ENCODE results near the gene PPP6R1. TPM values are rescaled to one million over a fixed set of nuclear protein-coding genes. Genes with fewer than 3 reads are reported as not detected.

The PPP6R1 gene
- total RNA-seq, 3 donors from 2014 or later: 60.0 to 72.9 (median 65.9) TPM

- no peak for TF ChIP-seq CTCF (IDR thresholded peaks at IDR 0.05)
- Histone ChIP-seq H3K4me1 (ENCODE audit: low read depth) (peaks cover 47% of the 10 kb centered on the region), H3K9me3 (no peaks in the 10 kb centered on the region), H3K36me3 (ENCODE audit: low read depth) (peaks cover 6% of the 10 kb centered on the region), H3K4me3 (no peak overlapping the region)
- intact Hi-C loops (cut with DNase I, micrococcal nuclease): no loop called here
- ATAC-seq (no peak), DNase-seq (peak in 2 of 3 donors; percentile 53 to 79)
Observed at GRCh38 chr19:55255618-55256423, 3.0 kb downstream of the PPP6R1 start.

DNA sequence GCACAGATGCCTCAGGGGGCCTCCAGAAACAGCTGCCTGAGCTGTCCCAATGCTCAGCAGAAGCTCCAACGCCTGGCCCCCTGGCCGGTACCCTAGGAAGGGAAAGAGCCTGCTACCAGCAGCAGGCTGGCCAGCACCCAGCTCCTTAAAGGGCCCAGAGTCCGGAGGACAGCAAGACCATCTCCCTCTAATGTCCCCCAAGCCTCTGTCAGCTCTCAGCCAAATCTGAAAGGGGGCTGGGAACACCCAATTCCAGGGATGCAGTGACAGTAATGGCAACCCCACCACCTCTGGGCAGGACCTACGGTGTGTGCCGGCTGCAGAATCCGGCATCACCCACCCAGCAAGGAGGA is 4.2 kb downstream of the PPP6R1 start:
- no peak for DNase-seq

GRCh38 chr19:55253842-55254624 is 4.8 kb downstream of the PPP6R1 start:
- H3K4me3 ChIP-seq: no peak overlapping the region
- ATAC-seq (peak; percentile 18), DNase-seq (peak; percentile 39 to 78 (median 45))
- no peaks in the 10 kb centered on the region for H3K9me3 ChIP-seq
- peaks cover 43% of the 10 kb centered on the region for H3K4me1 ChIP-seq (ENCODE audit: low read depth)
- intact Hi-C loops (cut with DNase I, micrococcal nuclease): no loop called here
- H3K36me3 ChIP-seq (ENCODE audit: low read depth): peaks cover 3% of the 10 kb centered on the region
- TF ChIP-seq CTCF (IDR thresholded peaks at IDR 0.05): no peak

More for the DNA sequence above, 4.2 kb downstream of the PPP6R1 start:
- H3K36me3 ChIP-seq (ENCODE audit: low read depth): peaks cover 6% of the 10 kb centered on the region
- TF ChIP-seq CTCF (IDR thresholded peaks at IDR 0.05): no peak
- no peaks in the 10 kb centered on the region for H3K9me3 ChIP-seq
- no peak for ATAC-seq
- peaks cover 45% of the 10 kb centered on the region for H3K4me1 ChIP-seq (ENCODE audit: low read depth)
- H3K4me3 ChIP-seq: no peak overlapping the region
- intact Hi-C loops (cut with DNase I, micrococcal nuclease): no loop called here

DNA sequence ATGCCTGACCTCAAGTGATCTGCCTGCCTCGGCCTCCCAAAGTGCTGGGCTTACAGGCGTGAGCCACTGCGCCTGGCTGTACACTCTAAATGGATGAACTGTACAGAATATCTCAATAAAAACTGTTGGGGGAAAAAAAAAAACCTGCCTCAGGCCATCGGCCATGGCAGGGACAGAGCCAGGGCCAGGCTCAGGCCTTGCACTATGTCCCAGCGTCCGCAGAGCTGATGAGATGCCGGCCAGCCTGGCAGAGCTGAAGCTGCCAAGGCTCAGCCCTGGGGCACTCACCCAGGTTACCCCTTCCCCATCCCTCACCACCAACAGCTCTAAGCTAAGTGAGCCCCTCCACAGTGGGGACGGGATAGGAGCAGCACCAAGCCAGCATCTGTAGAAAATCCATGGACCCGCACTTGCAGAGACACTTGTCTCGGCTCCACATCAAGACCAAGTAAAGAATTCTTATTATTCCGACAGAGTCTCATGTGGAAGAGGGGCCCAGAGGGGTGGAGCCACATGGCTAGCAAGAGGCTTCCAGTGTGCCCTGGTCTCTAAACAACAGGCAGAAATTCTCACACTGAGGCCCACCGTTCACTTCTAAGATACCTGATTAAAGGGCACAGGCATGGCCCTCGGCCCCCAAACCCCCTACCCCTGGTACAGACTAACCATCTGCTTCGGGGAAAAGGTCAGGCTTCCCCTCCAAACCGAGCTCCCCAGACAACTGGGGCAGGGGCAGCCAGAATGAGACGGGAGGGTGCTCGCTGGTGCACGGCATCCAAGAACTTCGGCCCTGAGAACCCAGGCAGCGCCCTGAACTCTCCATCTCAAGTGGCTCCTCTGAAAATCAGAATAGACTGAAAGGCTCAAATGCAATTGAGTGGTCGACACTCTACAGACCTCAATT is 5.8 kb downstream of the PPP6R1 start:
- Histone ChIP-seq H3K9me3 (no peaks in the 10 kb centered on the region), H3K36me3 (ENCODE audit: low read depth) (no peaks in the 10 kb centered on the region), H3K4me1 (ENCODE audit: low read depth) (peaks cover 49% of the 10 kb centered on the region), H3K4me3 (no peak overlapping the region)
- DNase-seq: peak in 1 of 3 donors; percentile 44
- TF ChIP-seq CTCF (IDR thresholded peaks at IDR 0.05): no peak
- no peak for ATAC-seq
- intact Hi-C loops (cut with DNase I, micrococcal nuclease): no loop called here

GRCh38 chr19:55251341-55252081 is 7.3 kb downstream of the PPP6R1 start:
- Histone ChIP-seq H3K4me3 (no peak overlapping the region), H3K9me3 (no peaks in the 10 kb centered on the region), H3K36me3 (ENCODE audit: low read depth) (no peaks in the 10 kb centered on the region), H3K4me1 (ENCODE audit: low read depth) (peaks cover 46% of the 10 kb centered on the region)
- ATAC-seq (peak; percentile 20), DNase-seq (peak in 2 of 3 donors; percentile 36 to 58)
- intact Hi-C loops (cut with DNase I, micrococcal nuclease): no loop called here
- TF ChIP-seq CTCF (IDR thresholded peaks at IDR 0.05): no peak

All from mucosa of descending colon (tissue), 3 donors.